Measurements from ENCODE around the gene DIO3.
A peak's percentile ranks its signal among the peaks of the same experiment; 100 is the strongest.
"Not testable (repeated sequence)": the region's sequence is repeated elsewhere in the genome, so short reads cannot be mapped to it uniquely, and the experiment has no call there.

The DIO3 gene

GRCh38 chr14:101559624-101560533, 1.4 kb upstream of the DIO3 start:
- no peak for DNase-seq

- no peak for DNase-seq
Observed at GRCh38 chr14:101560534-101561113, 671 bp upstream of the DIO3 start.

GRCh38 chr14:101561897-101562490, 699 bp downstream of the DIO3 start:
- DNase-seq: no peak

GRCh38 chr14:101562659-101563351, 1.5 kb downstream of the DIO3 start:
- no peak for DNase-seq

DNA sequence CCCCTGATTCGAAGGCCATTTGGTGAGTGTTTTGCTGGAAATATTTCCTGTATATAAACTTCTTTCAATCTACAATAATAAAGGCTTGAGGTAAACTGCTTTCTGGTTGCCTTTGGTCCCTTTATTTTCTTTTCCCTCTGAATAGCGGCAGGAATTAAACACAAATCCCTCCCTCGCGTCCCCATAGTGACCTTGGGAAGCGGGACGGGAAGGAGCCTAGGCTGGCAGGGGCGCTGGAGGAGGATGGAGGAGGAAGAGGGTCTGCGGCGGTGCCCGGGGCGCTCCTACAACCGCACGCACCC, 2.0 kb downstream of the DIO3 start:
- no peak for DNase-seq

- peak; percentile 36 for DNase-seq
Observed at GRCh38 chr14:101563654-101564443, 2.6 kb downstream of the DIO3 start.

DNA sequence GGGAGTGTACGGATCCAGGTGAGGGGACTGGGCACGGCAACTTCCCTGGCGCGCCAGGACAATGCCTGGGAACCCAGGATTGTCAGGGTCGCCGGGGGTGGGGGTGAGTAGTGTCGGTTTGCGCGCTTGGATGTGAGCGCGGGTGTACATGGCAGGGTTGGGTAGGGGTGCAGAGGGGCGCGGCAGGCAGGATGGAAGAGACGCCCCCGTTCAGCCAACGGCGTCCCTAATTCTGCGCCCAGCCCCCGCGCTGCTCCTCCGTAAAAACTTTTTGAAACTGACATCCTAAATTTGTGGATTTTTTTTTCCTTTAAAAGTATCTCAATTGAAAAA, 3.1 kb downstream of the DIO3 start:
- no peak for DNase-seq

GRCh38 chr14:101564819-101565698, 3.8 kb downstream of the DIO3 start:
- DNase-seq: no peak

- DNase-seq: no peak
Observed at GRCh38 chr14:101567252-101567651, 6.0 kb downstream of the DIO3 start.

DNA sequence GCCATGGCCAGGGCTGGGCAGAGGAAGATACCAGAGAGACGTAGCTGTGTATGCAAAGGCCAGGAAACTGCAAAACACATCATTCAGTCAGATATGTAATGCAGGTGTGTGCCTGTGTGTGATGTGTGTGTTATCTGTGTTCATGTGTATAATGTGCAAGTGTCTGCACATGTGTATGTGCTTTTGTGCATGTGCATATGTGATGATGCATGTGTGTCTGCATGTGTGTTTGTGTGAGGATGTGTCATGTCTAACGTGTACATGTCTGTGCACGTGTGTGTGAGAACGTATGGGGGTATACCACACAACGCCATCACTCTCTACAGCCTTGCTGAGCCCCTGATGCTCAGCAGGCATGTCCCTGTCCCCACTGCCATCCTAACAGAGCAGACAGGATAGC, 9.7 kb downstream of the DIO3 start:
- no peak for DNase-seq

DNA sequence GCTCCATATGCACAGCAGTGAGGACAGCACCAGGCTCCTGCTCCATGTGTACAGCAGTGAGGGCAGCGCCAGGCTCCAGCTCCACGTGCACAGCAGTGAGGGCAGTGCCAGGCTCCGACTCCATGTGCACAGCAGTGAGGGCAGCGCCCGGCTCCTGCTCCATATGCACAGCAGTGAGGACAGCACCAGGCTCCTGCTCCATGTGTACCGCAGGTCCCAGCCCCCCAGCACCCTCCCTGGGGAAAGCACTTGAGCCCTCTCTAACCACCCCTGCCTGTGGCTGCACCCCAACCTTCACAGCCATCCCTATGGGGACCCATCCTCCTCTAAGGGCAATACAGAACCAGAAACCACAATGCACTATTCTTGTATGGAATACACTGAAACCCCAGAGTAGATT, 11.2 kb downstream of the DIO3 start:
- DNase-seq: not testable (repeated sequence)

- DNase-seq: no peak
Observed at GRCh38 chr14:101573289-101573688, 12.0 kb downstream of the DIO3 start.

- no peak for DNase-seq
Observed at GRCh38 chr14:101575581-101575980, 14.3 kb downstream of the DIO3 start.

DNA sequence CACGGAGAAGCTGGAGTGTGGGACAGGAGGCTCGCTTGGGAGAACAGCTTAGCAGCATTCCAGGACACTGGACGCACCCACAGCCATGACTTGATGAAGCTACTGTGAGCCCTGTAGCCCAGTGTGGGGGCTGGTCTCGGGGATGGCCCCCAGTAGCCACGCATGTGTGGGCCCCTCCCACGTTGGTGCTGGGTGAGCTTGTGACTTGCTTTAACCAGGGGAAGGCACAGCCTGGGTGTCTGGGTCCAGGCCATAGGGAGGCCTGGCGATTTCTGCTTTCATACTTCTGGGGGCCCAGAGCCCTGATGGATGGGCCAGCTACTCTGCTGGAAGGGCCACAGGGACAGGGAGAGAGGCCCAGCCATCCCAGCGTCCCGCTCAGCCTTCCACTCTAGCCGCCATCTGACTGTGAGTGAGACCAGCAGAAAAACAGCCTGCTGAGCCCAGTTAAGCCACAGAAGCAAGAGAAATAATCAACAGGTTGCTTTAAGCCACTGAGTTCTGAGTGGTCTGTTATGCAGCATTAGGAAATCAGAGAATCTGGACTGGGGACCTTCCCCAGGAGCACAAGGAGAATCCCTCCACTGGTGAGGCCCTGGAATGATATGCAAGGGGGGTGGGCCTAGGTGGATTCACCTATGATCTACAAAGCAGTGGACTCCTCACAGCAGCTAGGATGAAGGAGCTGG, 16.1 kb downstream of the DIO3 start:
- DNase-seq: no peak

GRCh38 chr14:101578489-101578888, 17.2 kb downstream of the DIO3 start:
- DNase-seq: no peak

DNA sequence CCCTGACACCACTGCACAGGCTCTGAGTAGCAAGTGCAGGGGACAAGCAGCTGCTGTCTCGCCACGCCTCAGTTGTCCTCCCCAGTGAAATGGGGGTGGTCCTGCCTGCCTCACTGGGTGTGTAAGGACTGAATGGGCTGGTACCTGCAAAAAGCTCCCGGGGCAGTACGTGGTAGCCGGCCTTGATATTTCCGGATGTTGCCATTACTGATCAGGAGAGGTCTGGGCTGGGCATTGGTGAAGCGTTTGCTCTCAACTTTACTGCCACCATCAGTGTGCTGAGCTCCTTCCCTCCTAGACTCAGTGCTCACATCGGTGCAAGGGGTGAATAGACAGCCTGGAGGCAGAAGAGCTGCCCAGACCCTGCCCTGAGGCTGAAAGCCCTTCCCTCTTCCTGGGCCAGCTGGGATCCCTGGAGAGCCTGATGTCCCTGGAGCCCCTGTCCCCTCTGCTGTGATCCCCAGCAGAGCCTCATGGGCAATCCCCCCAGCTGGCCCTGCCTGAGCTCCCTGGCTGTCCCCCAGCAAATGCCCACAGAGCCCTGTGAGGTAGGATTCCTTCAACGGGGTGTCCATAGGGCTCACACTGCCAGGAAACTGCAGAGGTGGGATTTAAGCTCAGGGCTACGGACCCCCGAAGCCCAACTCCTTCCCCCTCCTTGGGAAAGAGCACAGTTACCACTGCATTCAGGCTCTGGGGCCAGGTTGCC, 18.2 kb downstream of the DIO3 start:
- DNase-seq: no peak

- no peak for DNase-seq
Observed at GRCh38 chr14:101581806-101582205, 20.5 kb downstream of the DIO3 start.

DNA sequence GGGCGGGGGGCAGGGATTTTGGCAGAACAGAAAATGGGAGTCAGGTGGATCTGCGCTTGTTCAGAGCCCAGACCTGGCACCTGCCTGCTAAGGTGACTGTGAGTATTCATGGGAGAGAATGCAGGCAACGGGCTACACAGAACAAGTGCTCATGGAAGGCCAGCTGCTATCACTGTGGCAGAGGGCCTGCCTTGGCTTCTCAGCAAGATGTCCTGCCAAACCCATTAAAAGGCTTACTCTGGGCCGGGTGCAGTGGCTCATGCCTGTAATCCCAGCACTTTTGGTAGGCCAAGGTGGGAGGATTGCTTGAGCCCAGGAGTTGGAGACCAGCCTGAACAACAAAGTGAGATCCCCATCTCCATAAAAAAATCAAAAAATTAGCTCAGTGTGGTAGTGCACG, 21.0 kb downstream of the DIO3 start:
- no peak for DNase-seq

DNA sequence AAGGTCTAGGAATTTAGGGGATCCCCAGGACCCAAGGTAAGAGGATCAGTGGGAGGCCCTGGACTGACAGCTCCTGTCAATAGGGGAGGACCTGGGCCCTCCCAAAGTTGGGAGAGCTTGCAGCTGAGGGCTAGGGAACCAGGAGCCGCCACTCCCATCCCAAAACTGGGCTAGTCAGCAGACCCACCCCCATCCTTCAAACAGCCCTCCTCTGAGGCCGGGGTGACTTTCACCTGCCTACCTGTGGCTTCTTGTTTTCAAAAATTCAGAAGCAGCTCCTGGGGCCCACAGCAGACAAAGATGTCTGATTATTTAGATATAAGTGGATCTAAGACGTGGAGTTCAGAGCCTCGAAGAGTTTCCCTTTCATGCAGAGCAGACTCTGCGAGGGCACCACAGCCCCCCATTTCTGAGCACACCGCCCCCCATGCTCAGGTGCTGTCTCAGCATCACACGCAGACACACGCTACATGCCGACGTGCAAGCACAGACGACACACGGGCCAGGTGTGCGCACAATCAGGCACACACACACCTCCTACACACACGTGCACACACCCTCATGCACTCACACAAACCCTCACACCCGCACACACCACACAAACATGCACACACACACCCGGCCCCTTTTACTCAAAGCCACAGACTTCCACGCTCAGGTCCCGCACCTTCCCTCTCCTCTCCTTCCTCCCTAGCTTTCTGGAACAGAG, 21.9 kb downstream of the DIO3 start:
- DNase-seq: no peak

GRCh38 chr14:101583715-101584054, 22.4 kb downstream of the DIO3 start:
- DNase-seq: no peak
